HL-60 (cell line): ENCODE measurements around the gene RSPH9.

ENCODE experiments used
- DNase-seq, 2 experiments: peaks; one replicate each; pipeline ENCODE4 v3.0.0-alpha.2; 2010 to 2020; ENCODE audit warnings: low read depth in 1 of 2, low spot score in 1 of 2
- H3K27ac ChIP-seq: fragments of 250-450 bp; sonication (Bioruptor Pico); replicated peaks from 2 replicates; pipeline ENCODE4 v1.5.1; 2020; ENCODE audit warnings: mild to moderate bottlenecking, moderate library complexity
- H3K27me3 ChIP-seq: fragments of 250-450 bp; sonication (Bioruptor Pico); 2 replicates; pipeline ENCODE4 v1.5.1; 2021; ENCODE audit warnings: mild to moderate bottlenecking, moderate library complexity; ENCODE audit not compliant: insufficient read depth, poor library complexity, severe bottlenecking
- H3K4me3 ChIP-seq: replicated peaks from 2 replicates; pipeline ENCODE4 v1.5.1; 2011; ENCODE audit warnings: mild to moderate bottlenecking, control low read depth, low read length; ENCODE audit not compliant: insufficient read depth
- GABPA ChIP-seq: IDR thresholded peaks from 2 replicates; pipeline ENCODE4 v1.6.1; 2012; ENCODE audit warnings: low read depth
- POLR2AphosphoS5 ChIP-seq: IDR thresholded peaks from 2 replicates; pipeline ENCODE4 v1.6.1; 2012; ENCODE audit warnings: low read depth
- REST ChIP-seq: IDR thresholded peaks from 2 replicates; pipeline ENCODE4 v1.6.1; 2012; ENCODE audit warnings: low read depth; ENCODE audit not compliant: insufficient replicate concordance
- SPI1 ChIP-seq: IDR thresholded peaks from 2 replicates; pipeline ENCODE4 v1.6.1; 2012; ENCODE audit warnings: low read depth, mild to moderate bottlenecking, borderline replicate concordance
- TF ChIP-seq, protein P1 (sequence below): IDR thresholded peaks from one replicate; pipeline ENCODE4 v1.5.1; 2011; ENCODE audit warnings: low read length, control low read depth, inconsistent platforms; ENCODE audit not compliant: insufficient read depth

The RSPH9 gene

DNA sequence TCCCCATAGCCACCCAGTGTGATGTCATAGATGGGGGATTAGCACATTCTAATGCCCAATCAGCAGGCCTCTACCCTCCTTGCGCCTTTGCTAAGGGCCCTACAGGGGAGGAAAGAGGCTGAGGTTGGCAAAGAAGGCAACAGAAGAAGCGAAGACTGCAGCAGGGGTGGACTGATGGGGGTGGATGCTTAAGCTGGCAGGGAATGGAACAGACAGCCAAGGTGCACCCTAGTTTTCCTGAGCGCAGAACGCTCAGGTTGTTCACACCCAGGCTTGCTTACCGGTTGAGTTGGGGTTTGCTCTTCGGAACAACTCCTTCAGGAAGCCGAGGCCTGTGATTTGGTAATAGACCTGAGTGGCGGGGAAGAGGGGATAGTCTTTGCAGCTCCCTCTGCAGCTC is 30.1 kb downstream of the RSPH9 start:
- TF ChIP-seq GABPA = no peak
- no peak overlapping the region for H3K4me3 ChIP-seq
- H3K27ac ChIP-seq = no peak overlapping the region
- no peaks in the 10 kb centered on the region for H3K27me3 ChIP-seq
- DNase-seq = no peak

GRCh38 chr6:43676962-43677606 is 32.2 kb downstream of the RSPH9 start:
- Histone ChIP-seq H3K4me3 (no peak overlapping the region), H3K27me3 (no peaks in the 10 kb centered on the region), H3K27ac (no peak overlapping the region)
- no peak for TF ChIP-seq POLR2AphosphoS5
- TF ChIP-seq, protein P1, sequence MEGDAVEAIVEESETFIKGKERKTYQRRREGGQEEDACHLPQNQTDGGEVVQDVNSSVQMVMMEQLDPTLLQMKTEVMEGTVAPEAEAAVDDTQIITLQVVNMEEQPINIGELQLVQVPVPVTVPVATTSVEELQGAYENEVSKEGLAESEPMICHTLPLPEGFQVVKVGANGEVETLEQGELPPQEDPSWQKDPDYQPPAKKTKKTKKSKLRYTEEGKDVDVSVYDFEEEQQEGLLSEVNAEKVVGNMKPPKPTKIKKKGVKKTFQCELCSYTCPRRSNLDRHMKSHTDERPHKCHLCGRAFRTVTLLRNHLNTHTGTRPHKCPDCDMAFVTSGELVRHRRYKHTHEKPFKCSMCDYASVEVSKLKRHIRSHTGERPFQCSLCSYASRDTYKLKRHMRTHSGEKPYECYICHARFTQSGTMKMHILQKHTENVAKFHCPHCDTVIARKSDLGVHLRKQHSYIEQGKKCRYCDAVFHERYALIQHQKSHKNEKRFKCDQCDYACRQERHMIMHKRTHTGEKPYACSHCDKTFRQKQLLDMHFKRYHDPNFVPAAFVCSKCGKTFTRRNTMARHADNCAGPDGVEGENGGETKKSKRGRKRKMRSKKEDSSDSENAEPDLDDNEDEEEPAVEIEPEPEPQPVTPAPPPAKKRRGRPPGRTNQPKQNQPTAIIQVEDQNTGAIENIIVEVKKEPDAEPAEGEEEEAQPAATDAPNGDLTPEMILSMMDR = no peak
- TF ChIP-seq GABPA = no peak
- no peak for TF ChIP-seq SPI1
- no peak for TF ChIP-seq REST
- DNase-seq = no peak

- Histone ChIP-seq H3K27ac (no peak overlapping the region), H3K4me3 (no peak overlapping the region), H3K27me3 (no peaks in the 10 kb centered on the region)
- TF ChIP-seq SPI1 (no peak), POLR2AphosphoS5 (no peak), REST (no peak), GABPA (no peak)
- TF ChIP-seq, protein P1 = no peak
- no peak for DNase-seq
Measured at GRCh38 chr6:43677759-43678158, 32.9 kb downstream of the RSPH9 start.

DNA sequence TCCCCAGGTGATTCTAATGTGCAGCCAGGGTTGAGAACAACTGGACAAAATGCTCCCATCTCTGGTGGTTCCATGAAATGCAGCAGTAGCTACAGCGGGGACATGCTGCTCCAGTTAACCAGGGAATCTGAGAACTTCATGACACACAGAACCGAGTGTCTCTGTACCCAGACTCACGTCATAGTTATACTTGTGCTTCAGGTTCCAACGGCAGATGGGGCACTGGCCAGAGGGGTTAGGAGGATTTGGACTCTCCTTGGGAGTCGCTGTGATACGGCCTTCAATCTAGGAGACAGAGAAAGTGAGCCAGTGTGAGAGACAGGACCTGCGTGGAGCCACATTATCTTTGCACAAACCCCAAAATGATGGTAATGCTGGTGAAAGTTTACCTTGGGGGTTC is 33.5 kb downstream of the RSPH9 start:
- Histone ChIP-seq H3K27ac (no peak overlapping the region), H3K27me3 (no peaks in the 10 kb centered on the region), H3K4me3 (no peak overlapping the region)
- no peak for DNase-seq
- TF ChIP-seq GABPA (no peak), POLR2AphosphoS5 (no peak), SPI1 (no peak), REST (no peak)
